HG02623 (cell line): Measurements from ENCODE around the gene AFF3.
A peak's percentile ranks its signal among the peaks of the same experiment; 100 is the strongest.
"Not testable (repeated sequence)": the region's sequence is repeated elsewhere in the genome, so short reads cannot be mapped to it uniquely, and the experiment has no call there.

Experiments
- ATAC-seq: cut with Tn5 transposase; IDR thresholded peaks from one replicate; pipeline ENCODE4 v1.9.1; 2021; ENCODE audit warnings: moderate library complexity; ENCODE audit not compliant: unreplicated experiment

The AFF3 gene

DNA sequence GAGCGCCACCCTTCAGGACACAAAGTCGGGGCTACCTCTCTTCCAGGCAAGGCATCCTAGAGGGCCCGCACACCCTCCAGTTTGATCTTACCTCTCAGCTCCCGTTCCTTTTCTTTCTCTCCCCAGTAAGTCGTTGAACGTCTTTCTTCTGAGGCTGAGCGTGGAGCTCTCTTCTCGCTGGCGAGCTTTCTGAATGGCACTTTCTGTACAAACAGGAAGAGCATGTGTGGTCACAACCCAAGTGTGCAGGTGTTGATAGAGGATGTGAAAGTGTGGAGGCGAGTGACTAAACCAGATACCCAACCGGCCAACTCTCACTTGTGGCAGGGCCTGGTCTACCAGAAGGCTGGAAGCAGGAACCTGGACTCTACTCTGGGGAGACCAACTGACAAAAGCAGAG lies at the start of gene AFF3:
Gene AFF3, minus strand, starts transcription at position 198 of the 400 bp plus-strand sequence. CDS start 38,136 bp downstream, outside the sequence.
- ATAC-seq = peak; percentile 96

DNA sequence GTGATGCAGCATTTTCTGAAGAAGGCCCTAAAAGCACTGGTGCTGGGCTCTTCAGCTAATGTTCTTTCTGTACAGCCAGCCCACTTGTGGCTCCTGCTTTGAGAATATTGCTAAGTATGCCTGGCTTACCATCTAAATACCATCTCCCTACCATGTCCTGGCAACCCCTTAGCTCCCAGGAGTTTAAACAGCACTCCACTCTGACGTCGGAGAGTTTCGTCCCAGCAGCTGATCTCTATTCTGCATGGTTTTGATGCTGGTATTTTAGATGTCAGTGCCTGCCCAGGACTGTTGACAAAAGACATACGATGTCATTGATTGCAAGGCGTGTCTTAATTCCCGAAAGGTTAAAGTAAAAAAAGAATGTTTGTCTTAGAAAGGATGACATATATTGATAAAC lies 47.0 kb upstream of the AFF3 start:
- ATAC-seq = no peak

GRCh38 chr2:100188326-100188725 lies 45.9 kb upstream of the AFF3 start:
- no peak for ATAC-seq

DNA sequence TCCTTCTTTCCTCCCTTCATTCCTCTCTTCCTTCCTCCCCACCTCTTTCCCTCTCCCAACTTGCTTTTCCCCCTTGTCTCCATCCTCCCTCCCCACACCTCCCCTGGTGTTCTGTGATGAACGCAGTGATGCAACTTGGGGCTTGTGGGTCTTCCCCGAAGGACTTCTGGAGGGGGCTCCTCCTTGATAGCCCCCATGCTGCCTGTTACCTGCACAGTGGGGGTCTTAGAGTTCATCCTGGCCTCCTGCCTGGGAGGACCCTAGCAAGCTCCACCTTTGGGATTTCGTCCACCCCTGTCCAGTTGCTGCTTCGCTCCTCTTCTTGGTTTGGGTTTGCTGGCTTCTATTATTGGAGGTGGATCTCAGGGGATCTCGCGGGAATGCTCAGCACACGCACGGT lies 43.7 kb upstream of the AFF3 start:
- no peak for ATAC-seq

DNA sequence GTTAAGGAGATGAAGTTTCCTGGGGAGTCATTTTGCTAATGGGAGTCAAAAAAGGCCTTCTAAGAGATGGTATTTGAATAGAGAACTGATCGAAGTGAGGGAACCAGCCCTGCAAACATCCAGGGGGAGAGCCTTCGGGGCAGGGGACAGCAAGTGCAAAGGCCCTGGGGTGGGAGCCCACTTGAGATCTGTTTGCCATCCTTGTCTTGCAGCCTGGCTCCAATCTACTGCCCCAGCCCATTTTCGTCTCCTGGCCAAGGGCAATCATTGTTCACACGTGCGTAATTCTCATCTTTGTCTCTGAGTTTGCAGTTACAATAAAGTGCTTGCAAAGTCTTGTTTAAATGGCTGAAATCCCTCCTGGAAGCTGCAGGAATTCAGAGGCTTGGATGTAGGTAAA lies 43.1 kb upstream of the AFF3 start:
- no peak for ATAC-seq

DNA sequence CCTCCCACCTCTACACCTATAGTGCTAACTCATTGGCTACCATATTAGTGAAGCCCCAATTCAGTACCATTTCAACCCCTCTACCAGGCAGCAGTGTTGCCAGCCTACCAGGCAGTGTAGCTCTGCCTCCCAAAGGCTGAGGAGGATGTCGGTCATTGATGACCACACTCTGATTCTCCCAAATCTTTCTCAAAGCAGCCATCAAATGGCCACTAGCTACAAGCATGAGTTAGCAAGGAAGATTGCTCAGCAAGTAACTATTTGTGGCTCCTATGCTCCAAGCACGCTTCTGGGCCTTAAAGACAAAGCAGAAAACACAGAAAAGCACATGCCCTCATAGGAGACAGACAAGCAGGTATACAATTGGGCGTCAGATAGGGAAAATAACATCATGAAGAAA lies 42.7 kb upstream of the AFF3 start:
- no peak for ATAC-seq

GRCh38 chr2:100184055-100184737 lies 41.8 kb upstream of the AFF3 start:
- no peak for ATAC-seq

- ATAC-seq = no peak
Observed at GRCh38 chr2:100182494-100183361, 40.3 kb upstream of the AFF3 start.

DNA sequence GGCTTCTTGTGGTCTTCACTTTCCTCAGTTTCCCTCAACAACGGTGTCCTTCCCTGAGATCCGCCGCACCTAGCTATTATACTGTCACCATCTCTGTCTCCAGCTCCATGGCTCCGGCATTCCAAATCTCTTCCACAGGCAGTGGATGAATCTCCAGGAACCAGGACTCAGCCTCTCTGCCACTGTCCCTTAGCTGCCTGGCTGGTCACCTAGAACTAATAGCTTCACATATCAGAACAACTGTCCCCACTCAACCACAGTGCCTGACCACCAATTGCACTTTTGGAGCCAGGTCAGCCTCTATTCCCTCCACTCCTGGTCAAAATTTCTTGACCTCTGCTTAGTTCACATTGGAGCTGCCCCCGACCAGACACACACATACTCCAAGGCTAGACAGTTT lies 38.1 kb upstream of the AFF3 start:
- no peak for ATAC-seq

DNA sequence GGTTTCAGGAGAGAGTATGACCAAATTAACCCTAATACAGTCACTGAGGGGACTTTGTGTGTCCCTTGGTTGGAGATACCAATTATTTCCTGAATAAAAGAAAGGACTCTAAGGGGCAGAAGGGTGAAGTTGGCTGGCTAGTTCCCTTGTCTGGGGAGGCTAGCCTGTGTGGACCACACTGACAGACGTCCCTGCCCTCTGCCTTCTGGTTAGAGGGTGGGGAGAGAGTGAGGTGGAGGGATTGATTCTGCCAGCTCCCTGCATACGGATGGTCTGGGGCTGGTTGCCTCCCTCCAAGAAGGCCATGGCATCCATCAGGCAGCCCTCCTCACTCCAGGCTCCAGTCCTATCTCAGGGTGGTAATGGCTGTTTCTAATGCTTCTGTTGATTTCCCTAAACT lies 37.4 kb upstream of the AFF3 start:
- no peak for ATAC-seq

- ATAC-seq = no peak
Observed at GRCh38 chr2:100178864-100179263, 36.5 kb upstream of the AFF3 start.

DNA sequence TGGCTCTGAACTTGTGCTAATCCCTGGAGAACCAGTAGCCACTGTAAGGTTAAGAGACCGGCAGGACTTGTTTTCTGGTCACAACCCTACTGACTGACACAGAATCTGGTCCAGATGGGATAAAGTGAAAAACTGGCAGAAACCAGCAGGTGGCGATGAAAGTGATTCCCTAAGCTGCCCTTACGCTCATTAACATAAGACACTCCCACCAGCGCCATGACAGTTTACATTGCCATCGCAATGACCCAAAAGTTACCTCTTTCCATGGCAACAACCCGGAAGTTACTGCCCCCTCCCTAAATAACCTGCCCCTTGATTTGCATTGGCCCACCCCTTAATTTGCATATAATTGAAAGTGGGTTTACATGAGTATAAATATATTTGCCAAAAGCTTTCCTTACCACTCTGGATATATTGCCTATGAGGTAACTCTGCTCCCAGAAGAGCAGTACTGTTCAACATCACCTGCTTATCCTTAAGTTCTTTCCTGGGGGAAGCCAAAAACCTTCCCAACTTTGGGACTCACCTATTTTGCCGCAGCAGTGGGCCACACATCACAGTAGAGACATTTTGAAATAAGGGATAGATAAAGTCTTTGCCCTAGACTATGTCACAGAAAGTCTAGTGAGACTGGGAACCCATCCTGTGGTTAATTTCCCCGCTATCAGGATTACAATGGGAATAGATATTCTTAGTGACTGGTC lies 35.8 kb upstream of the AFF3 start:
- ATAC-seq = no peak

DNA sequence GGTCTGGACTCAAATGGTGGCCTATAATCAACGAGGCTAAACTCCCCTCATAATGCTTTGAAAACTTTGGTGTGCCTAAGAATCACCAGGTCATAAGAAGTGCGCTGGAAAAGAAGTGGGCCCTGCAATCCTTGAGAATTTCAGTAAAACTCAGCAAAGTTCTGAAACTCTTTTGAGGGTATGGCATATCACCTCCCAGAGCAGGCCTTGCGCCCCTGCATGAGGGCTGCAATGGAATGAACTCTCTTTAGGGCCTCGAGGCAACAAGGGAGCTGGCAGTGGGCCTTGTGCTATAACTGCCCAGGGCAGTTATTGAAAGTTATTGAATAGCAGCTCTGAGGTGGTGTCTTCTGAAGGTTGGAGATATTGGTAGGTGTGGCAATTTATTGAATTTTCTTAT lies 34.5 kb upstream of the AFF3 start:
- ATAC-seq = no peak

DNA sequence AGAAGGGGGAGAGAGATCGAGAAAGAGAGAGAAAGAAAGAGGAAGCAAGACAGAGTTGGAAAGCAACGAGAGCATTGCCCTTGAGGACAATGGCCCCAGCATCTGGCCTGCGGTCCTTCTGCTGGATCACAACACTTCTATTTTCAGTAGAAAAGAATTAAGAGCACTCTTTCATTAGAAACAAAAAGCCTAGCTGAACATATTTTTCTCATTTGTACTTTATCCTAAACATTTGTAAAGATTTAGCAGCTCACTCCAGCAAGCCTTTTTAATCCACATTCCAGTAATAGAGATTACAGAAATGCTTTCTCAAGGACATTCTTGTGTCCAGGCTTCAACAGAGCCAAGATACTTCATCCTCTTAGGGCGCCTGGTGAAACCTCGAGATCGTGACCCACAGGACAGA lies 31.6 kb upstream of the AFF3 start:
- no peak for ATAC-seq

DNA sequence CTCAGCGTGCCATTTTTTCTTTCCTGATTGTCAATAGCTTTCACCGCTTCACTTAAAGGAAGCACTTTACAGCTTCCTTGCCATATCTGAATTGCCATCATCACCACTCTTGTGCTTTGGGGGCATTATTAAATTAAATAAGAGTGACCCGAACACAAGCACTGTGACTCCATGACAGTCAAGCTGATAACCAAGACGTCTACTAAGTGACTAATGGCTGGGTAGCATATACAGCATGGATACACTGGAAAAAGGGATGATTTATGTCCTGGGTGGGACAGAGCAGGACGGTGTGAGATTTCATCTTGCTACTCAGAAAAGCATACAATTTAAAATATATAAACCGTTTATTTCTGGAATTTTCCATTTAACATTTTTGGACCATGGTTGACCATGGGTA lies 24.3 kb upstream of the AFF3 start:
- no peak for ATAC-seq

- ATAC-seq = no peak
Observed at GRCh38 chr2:100163605-100164004, 21.2 kb upstream of the AFF3 start.

- no peak for ATAC-seq
Observed at GRCh38 chr2:100161945-100162620, 19.7 kb upstream of the AFF3 start.

- ATAC-seq = no peak
Observed at GRCh38 chr2:100160396-100160795, 18.0 kb upstream of the AFF3 start.

GRCh38 chr2:100151832-100152231 lies 9.4 kb upstream of the AFF3 start:
- not testable (repeated sequence) for ATAC-seq

DNA sequence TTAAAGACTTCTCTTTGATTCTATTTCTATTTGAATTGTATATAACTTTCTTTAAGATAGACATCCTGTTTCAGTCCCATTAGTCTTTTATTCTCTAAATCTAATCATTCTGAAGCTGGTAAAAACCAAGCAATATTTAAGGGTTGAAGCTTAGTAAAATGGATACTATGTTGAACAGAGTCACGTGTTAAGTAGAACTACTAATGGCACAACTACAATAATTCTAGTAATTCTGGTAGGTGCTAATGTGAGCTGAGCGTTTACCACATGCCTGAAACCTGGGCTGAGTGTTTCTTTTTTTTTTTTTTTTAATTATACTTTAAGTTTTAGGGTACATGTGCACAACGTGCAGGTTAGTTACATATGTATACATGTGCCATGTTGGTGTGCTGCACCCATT lies 8.9 kb upstream of the AFF3 start:
- no peak for ATAC-seq

GRCh38 chr2:100148883-100149282 lies 6.5 kb upstream of the AFF3 start:
- no peak for ATAC-seq
